G401 (cell line): ENCODE data around the gene TUBA1A. TPM values are rescaled to one million over a fixed set of nuclear protein-coding genes. Genes with fewer than 3 reads are reported as not detected.
"Not testable (repeated sequence)": the region's sequence is repeated elsewhere in the genome, so short reads cannot be mapped to it uniquely, and the experiment has no call there.

Source experiments
- DNase-seq: peaks from one replicate; pipeline ENCODE4 v3.0.0-alpha.2; 2015; ENCODE audit warnings: low spot score
- in situ Hi-C: cut with HindIII; loops from 2 replicates; pipeline ENCODE4 v1.10.0; 2016; ENCODE audit warnings: low sequenced_read_pairs, mixed read lengths
- total RNA-seq: library from RNA; depleted of rRNA; stranded (reverse); fragments of >200 nt; shearing (Covaris generic); gene quantifications from 2 replicates; pipeline ENCODE4 v1.2.3, GENCODE V29; 2014; rRNA removed

Gene TUBA1A
- total RNA-seq, 1 experiment from 2014 or later, result 446 TPM

DNA sequence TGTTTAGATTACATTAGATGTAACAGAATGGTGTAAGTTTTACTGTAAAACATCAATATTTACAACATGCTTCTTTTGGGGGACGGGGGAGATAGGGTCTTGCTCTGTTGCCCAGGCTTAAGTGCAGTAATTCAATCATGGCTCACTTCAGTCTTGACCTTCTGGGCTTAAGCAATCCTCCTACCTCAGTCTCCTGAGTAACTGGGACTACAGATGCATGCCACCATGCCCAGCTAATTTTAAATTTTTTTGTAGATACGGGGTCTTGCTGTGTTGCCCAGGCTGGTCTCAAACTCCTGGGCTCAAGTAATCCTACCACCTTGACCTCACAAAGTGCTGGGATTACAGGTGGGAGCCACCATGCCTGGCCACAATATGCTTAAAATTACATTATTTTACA lies 23.8 kb downstream of the TUBA1A start:
- no peak for DNase-seq
- in situ Hi-C loops, result no loop called here

DNA sequence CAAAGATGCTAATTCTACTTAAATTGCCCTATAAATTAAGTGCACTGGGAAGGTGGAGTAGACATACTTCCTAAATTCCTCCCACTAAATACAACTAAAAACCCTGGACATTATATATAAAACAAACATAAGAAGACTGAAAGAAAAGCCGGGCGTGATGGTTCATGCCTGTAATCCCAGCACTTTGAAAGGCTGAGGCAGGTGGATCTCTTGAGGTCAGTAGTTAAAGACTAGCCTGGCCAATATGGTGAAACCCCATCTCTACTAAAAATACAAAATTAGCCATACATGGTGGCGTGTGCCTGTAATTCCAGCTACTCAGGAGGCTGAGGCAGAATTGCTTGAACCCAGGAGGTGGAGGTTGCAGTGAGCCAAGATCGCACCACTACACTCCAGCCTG lies 27.0 kb downstream of the TUBA1A start:
- in situ Hi-C loops, DNase-seq: not testable (repeated sequence)

DNA sequence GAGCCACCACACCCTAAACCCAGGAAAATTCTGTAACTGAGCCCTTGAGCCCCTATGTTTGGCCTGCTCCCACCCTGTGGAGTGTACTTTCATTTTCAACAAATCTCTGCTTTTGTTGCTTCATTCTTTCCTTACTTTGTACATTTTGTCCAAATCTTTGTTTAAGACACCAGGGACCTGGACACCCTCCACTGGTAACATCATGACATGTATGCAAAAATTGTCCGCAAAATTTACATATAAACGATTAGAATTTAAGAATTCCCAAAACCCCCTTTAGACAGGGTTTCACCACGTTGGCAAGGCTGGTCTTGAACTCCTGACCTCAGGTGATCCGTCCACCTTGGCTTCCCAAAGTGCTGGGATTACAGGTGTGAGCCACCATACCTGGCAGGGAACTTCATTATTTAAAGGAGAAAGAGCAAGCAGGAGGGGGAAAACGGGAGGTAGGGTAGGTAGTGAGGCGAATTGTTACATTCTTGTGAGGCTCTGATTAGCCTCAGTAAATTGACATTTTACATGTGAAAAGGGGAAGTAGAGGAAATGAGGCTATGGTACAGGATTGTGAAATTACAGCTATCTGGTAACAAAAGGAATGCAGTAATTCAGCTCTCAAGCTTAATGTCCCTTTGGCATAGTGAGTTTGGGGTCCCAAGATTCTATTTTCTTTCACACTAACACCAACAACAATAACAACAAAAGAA lies 27.6 kb downstream of the TUBA1A start:
- in situ Hi-C loops, result no loop called here

DNA sequence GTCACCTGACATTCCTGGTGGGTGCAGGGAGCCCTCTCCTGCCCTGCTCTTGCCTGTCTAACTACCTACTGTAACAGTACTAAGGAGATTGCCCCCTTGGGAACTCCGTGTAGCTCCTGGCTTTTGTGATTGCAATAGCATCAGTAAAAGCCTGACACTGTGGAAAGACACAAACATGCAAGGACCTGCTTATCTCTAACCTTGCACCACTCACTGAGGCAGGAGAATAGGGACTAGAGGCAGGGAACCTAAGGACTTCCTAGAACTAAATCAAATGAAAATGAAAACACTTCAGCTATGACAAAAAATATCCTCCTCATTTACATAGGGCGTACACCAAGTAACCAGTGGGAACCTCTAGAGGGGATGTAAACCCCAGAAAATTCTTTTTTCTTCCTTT lies 28.5 kb downstream of the TUBA1A start:
- in situ Hi-C loops, result no loop called here
- no peak for DNase-seq

More for the DNA sequence above, 27.6 kb downstream of the TUBA1A start:
- no peak for DNase-seq

DNA sequence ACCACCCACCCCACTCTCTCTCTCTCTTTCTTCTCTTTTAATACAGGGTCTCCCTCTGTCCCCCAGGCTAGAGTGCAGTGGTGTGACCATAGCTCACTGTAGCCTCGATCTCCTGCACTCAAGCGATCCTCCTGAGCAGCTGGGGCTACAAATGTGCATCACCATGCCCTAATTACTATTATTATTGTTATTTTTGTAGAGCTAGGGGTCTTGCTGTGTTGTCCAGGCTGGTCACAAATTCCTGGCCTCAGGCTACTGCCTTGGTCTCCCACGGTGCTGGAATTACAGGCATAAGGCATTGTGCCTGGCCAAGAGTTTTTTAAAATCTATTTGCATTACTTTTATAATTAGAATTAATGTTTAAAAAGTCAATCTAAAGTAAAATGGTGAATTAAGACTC lies 34.7 kb downstream of the TUBA1A start:
- DNase-seq, result no peak
- in situ Hi-C loops, result no loop called here

DNA sequence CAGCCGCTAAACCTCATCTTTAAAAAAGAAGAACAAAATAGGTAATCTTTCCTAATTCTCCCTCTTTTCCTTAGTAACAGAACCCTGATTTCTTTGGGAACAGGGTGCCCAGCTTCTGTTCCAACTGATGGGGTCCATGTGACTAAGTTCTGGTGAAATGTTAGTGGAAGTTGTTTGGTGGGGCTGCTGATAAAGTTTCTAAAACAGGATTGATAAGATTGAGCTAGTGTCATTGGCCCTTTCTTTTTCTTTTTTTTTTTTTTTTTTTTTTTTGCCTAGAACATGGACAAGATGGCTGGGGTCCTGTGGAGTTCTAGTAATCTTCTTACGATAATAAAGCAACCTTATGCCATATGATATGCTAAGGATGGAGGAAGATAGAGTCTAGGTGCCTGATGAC lies 41.5 kb downstream of the TUBA1A start:
- in situ Hi-C loops, result no loop called here
- no peak for DNase-seq

DNA sequence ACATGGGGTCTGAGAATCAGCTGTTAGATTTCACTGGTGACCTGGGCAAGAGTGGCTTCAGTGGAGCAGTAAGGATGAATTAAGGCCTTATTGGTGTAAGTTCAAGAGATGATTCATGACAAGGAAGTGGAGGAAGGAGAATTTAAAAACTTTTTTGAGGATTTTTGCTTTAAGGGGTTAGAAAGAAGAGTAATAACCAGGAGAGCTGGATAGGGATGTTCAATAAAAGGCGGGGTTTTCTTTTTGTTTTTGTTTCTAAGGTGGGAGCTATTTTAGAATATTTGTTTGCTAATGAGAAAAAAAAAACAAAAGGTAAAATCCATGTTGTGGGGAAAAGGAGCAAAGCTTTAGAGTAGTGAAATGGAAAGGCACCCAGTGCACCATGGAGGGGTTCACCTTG lies 42.5 kb downstream of the TUBA1A start:
- no peak for DNase-seq
- in situ Hi-C loops, result no loop called here

DNA sequence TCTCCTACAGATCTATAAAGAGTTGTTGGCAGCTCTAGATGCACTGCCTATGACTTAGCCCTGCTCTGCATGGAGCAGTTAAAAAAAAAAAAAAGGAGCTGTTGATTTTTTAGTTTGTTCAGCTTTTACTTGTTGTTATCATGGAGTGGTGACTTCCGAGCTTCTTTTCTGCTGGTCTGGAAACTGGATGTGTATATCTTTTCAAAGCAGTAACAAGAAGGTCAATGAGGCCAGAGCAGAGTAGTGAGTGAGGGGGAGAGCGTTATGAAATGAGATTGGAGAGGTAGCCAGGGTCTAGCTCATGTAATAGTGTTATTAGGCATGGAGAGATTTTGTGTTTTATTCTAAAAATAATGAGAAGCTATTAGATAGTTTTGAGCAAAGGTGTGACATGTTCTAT lies 44.5 kb downstream of the TUBA1A start:
- in situ Hi-C loops, result no loop called here
- DNase-seq, result no peak

DNA sequence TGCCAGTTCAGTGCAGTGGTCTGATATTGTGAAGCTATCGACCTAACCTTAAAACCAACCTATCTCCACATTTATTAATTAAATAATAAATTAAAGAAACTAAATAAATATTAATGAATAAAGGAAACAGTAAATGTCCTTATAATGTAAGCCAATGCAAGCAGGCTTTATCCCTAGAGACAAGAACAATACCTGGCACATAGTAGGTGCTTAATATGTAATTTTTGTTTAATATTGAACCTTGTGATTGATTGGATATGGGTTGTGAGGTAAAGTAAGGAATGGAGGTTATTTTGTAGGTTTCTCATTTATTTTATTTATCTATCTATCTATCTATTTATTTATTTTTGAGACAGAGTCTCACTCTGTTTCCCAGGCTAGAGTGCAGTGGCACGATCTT lies 49.9 kb downstream of the TUBA1A start:
- in situ Hi-C loops, result no loop called here
- DNase-seq, result no peak

DNA sequence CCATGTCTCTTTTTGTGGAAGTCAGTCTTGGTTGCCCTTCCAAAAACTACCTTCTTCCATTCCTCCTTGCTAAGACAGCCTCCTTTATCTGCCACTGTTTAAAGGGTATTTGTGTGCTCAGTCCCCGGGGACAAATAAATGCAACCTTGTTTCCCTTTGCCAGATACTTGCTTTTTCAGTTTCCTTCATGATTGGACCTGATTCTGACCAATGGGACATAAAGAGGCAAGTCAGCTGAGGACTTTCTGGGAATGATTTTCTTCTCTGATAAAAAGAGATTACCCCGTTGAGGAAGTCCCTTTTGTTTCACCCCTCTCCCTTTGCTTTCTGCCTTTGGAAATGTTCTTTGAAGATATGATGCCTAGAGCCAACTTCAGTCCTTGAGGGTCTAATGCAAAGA lies 50.3 kb downstream of the TUBA1A start:
- in situ Hi-C loops, result no loop called here
- no peak for DNase-seq

DNA sequence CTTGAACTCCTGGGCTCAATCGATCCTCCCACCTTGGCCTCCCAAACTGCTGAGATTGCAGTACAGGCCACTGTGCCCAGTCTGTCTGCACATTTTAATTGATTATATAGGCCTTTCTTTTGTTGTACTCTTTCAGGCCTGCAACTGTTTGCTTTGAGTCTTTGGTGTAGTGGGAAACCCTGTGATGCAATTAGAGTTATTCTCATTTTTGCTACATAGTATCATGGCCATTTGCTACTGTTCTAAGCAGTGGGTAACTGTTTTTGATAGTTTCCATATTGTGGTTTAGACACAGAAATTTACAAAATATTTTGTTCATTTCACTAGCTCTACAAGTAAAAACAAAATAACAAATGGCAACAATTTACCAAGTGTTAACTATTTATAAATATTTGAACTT lies 51.4 kb downstream of the TUBA1A start:
- in situ Hi-C loops, result no loop called here

DNA sequence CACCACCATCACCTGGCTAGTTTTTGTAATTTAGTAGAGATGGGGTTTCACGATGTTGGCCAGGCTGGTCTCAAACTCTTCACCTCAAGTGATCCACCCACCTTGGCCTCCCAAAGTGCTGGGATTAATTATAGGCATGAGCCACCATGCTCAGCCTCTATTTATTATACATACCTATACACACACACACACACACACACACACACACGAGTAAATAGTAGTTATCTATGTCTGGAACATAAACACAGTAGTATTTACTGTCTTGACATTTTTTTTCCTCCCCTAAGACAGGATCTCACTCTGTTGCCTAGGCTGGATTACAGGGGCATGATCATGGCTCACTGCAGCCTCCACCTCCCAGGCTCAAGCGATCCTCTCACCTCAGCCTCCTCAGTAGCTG lies 51.9 kb downstream of the TUBA1A start:
- DNase-seq, in situ Hi-C loops: not testable (repeated sequence)

More for the DNA sequence above, 51.4 kb downstream of the TUBA1A start:
- DNase-seq, result no peak

Other genes starting within 250 kb of the TUBA1A start
- 118 and 141 TPM in 2 replicates for gene ARF3, start 231.6 kb downstream of the TUBA1A start, total RNA-seq
- 3.9 and 10.1 TPM in 2 replicates for gene WNT10B, start 217.3 kb downstream of the TUBA1A start, total RNA-seq
- not detected in 2 replicates for gene WNT1, start 210.8 kb downstream of the TUBA1A start, total RNA-seq
- gene DDN, start 189.7 kb downstream of the TUBA1A start, total RNA-seq, result 2.3 and 5.2 TPM in 2 replicates
- 63.5 and 71.2 TPM in 2 replicates for gene PRKAG1, start 170.3 kb downstream of the TUBA1A start, total RNA-seq
- 13.8 and 18.6 TPM in 2 replicates for gene KMT2D, start 128.3 kb downstream of the TUBA1A start, total RNA-seq
- 2.5 and 3.5 TPM in 2 replicates for gene RHEBL1, start 119.1 kb downstream of the TUBA1A start, total RNA-seq
- 0.06 TPM in 1 of 2 replicates, not detected in the other for gene DHH, start 94.3 kb downstream of the TUBA1A start, total RNA-seq
- 26.8 and 40.8 TPM in 2 replicates for gene LMBR1L, start 78.2 kb downstream of the TUBA1A start, total RNA-seq
- gene TUBA1B, start 57.7 kb downstream of the TUBA1A start, total RNA-seq, result 2,974 and 3,054 TPM in 2 replicates
- gene TUBA1C, start 76.0 kb upstream of the TUBA1A start, total RNA-seq, result 279 and 457 TPM in 2 replicates
- gene PRPH, start 106.1 kb upstream of the TUBA1A start, total RNA-seq, result 1.8 and 2.2 TPM in 2 replicates
- gene TROAP, start 134.2 kb upstream of the TUBA1A start, total RNA-seq, result 39.1 and 43.0 TPM in 2 replicates
- 9.7 and 16.4 TPM in 2 replicates for gene C1QL4, start 148.1 kb upstream of the TUBA1A start, total RNA-seq
- 3.2 and 4.1 TPM in 2 replicates for gene DNAJC22, start 157.8 kb upstream of the TUBA1A start, total RNA-seq
- 65.1 and 67.0 TPM in 2 replicates for gene SPATS2, start 178.4 kb upstream of the TUBA1A start, total RNA-seq